ENCODE data around the gene S100A12. TPM values are rescaled to one million over a fixed set of nuclear protein-coding genes. Genes with fewer than 3 reads are reported as not detected.
"Not testable (repeated sequence)": the region's sequence is repeated elsewhere in the genome, so short reads cannot be mapped to it uniquely, and the experiment has no call there.

S100A12 gene
- not detected for total RNA-seq

GRCh38 chr1:153375511-153375910 lies at the start of gene S100A12:
S100A12 (minus strand) TSS chr1:153375621; CDS start chr1:153374592, 1,029 bp downstream.
- Histone ChIP-seq H3K27me3 (no peaks in the 10 kb centered on the region), H3K36me3 (no peaks in the 10 kb centered on the region), H3K27ac (no peak within 1 kb of the TSS), H3K4me3 (no peak within 1 kb of the TSS), H3K4me1 (no peaks in the 10 kb centered on the region), H3K9me3 (peaks cover 0 to 3% (median 0%) of the 10 kb centered on the region in 4 donors)
- TF ChIP-seq EP300 (IDR thresholded peaks at IDR 0.05) = peak in 1 of 2 donors; percentile 11
- TF ChIP-seq POLR2A (IDR thresholded peaks at IDR 0.05) = no peak
- DNase-seq (ENCODE audit: low spot score in 2 of 2) = no peak
- 86 to 100% methylated on average over 1 of the region's 1 CpG for WGBS, 2 donors

- TF ChIP-seq CTCF (IDR thresholded peaks at IDR 0.05) = no peak
- no peak for TF ChIP-seq EP300 (IDR thresholded peaks at IDR 0.05)
- TF ChIP-seq POLR2A (IDR thresholded peaks at IDR 0.05) = no peak
- WGBS, 2 donors = 7 to 11% methylated on average over 6 of the region's 6 CpGs
- no peaks in the 10 kb centered on the region for H3K4me1 ChIP-seq
- no peaks in the 10 kb centered on the region for H3K36me3 ChIP-seq
- H3K9me3 ChIP-seq = no peaks in the 10 kb centered on the region
- H3K27me3 ChIP-seq = no peaks in the 10 kb centered on the region
- no peak overlapping the region for H3K4me3 ChIP-seq
- peak; percentile 43 to 75 for DNase-seq (ENCODE audit: low spot score in 2 of 2)
- H3K27ac ChIP-seq = no peak overlapping the region
Observed at GRCh38 chr1:153422450-153423068, 47.1 kb upstream of the S100A12 start.

- no peaks in the 10 kb centered on the region for H3K9me3 ChIP-seq
- no peak for DNase-seq (ENCODE audit: low spot score in 2 of 2)
- H3K4me3 ChIP-seq = no peak overlapping the region
- no peak for TF ChIP-seq EP300 (IDR thresholded peaks at IDR 0.05)
- no peak for TF ChIP-seq POLR2A (IDR thresholded peaks at IDR 0.05)
- TF ChIP-seq CTCF (IDR thresholded peaks at IDR 0.05) = no peak
- H3K27me3 ChIP-seq = no peaks in the 10 kb centered on the region
- no peaks in the 10 kb centered on the region for H3K4me1 ChIP-seq
- WGBS, 2 donors = 77 to 84% methylated on average over 2 of the region's 2 CpGs
- no peaks in the 10 kb centered on the region for H3K36me3 ChIP-seq
- H3K27ac ChIP-seq = no peak overlapping the region
Observed at GRCh38 chr1:153420306-153420705, 44.9 kb upstream of the S100A12 start.

- H3K27me3 ChIP-seq; H3K27ac ChIP-seq; H3K36me3 ChIP-seq; DNase-seq (ENCODE audit: low spot score in 2 of 2); H3K9me3 ChIP-seq; H3K4me1 ChIP-seq; H3K4me3 ChIP-seq: not testable (repeated sequence)
- 45 to 55% methylated on average over 2 of the region's 2 CpGs for WGBS, 2 donors
Observed at GRCh38 chr1:153419436-153419793, 44.0 kb upstream of the S100A12 start.

GRCh38 chr1:153418758-153419435 lies 43.5 kb upstream of the S100A12 start:
- not testable (repeated sequence) for H3K27ac ChIP-seq; H3K27me3 ChIP-seq; DNase-seq (ENCODE audit: low spot score in 2 of 2); H3K9me3 ChIP-seq; H3K4me3 ChIP-seq; H3K4me1 ChIP-seq; H3K36me3 ChIP-seq
- whole genome bisulfite sequencing, 2 donors = 67 to 68% methylated on average over 7 of the region's 7 CpGs

GRCh38 chr1:153417136-153417888 lies 41.9 kb upstream of the S100A12 start:
- TF ChIP-seq POLR2A (IDR thresholded peaks at IDR 0.05) (no peak), CTCF (IDR thresholded peaks at IDR 0.05) (no peak), EP300 (IDR thresholded peaks at IDR 0.05) (no peak)
- H3K9me3 ChIP-seq = peaks cover 0 to 15% (median 0%) of the 10 kb centered on the region in 4 donors
- H3K4me1 ChIP-seq = no peaks in the 10 kb centered on the region
- H3K4me3 ChIP-seq = no peak overlapping the region
- WGBS, 2 donors = 76 to 78% methylated on average over 12 of the region's 12 CpGs
- no peaks in the 10 kb centered on the region for H3K27me3 ChIP-seq
- H3K27ac ChIP-seq = no peak overlapping the region
- DNase-seq (ENCODE audit: low spot score in 2 of 2) = no peak
- no peaks in the 10 kb centered on the region for H3K36me3 ChIP-seq
